AG09309 (cell line): ENCODE data around the gene UPP2.

Experiments
- DNase-seq: peaks from one replicate; pipeline ENCODE4 v3.0.0-alpha.2; 2010; ENCODE audit warnings: low read depth
- H3K4me3 ChIP-seq: 2 replicates; pipeline ENCODE4 v1.5.1; 2011; ENCODE audit warnings: mild to moderate bottlenecking, low read depth, low read length, moderate library complexity; ENCODE audit not compliant: control insufficient read depth
- CTCF ChIP-seq: IDR thresholded peaks from 2 replicates; pipeline ENCODE4 v1.5.1; 2011; ENCODE audit warnings: mild to moderate bottlenecking, low read depth, low read length, inconsistent platforms; ENCODE audit not compliant: insufficient read depth, control insufficient read depth; ENCODE audit errors: missing control alignments

The UPP2 gene

GRCh38 chr2:158099716-158100115 is 2.0 kb upstream of the UPP2 start:
- DNase-seq: peak; percentile 10
- no peak for TF ChIP-seq CTCF
- H3K4me3 ChIP-seq: no peak overlapping the region

- no peak for TF ChIP-seq CTCF
- DNase-seq: no peak
- H3K4me3 ChIP-seq: no peak overlapping the region
These were observed 1.3 kb upstream of the UPP2 start for GRCh38 chr2:158100411-158100810.

DNA sequence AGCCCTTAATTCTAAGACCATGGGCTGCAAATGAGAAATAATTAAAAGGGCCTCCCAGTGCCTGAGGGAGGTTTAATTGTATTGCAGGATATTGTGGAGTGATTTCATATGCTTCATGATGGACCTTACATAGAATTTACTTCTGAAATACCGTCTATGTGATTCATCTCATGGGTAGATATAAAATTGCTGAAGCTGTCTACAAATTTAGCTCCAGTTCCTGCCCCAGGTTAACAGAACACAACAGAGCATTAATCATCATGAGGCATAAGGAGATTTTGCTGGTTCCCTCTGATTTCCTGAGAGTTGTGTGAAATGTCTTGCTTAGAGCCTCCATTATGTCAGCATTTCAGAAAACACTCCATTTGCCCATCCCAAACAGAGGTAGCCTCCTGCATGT is 770 bp downstream of the UPP2 start:
- H3K4me3 ChIP-seq: no peak overlapping the region
- TF ChIP-seq CTCF: no peak
- peak; percentile 13 for DNase-seq

GRCh38 chr2:158103411-158104012 is 1.8 kb downstream of the UPP2 start:
- TF ChIP-seq CTCF: peak; percentile 10
- peak; percentile 24 for DNase-seq
- no peak overlapping the region for H3K4me3 ChIP-seq

GRCh38 chr2:158104903-158105302 is 3.2 kb downstream of the UPP2 start:
- H3K4me3 ChIP-seq: no peak overlapping the region
- DNase-seq: no peak
- no peak for TF ChIP-seq CTCF

- H3K4me3 ChIP-seq: no peak overlapping the region
- no peak for DNase-seq
- no peak for TF ChIP-seq CTCF
These were observed 11.3 kb downstream of the UPP2 start for GRCh38 chr2:158112992-158113391.

DNA sequence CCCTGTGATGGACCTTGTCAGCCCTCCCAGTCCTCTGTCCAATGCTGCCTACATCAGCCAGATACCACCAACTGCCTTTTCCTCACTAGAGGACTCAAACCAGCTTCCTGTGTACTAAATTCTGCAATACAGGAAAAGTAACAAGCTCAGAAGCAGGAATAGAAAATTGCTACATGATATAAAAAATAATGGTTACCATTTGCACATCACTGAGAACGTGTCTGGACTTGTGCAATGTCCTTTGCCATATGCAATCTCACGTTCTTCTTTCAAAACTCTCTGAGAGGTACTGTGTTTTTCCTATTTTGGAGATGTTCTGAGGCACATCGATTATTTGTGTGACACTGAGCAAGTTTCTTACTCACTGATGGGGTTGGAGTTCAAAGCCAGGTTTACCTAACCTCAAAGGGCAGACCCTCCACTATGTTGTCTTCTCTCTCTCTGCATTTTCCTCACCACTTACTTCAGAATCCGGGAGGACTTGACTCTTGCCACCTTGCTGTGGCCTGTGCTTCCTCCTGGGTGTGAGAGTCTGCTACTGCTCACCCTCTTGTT is 12.1 kb downstream of the UPP2 start:
- no peak overlapping the region for H3K4me3 ChIP-seq
- no peak for TF ChIP-seq CTCF
- no peak for DNase-seq
